Neural progenitor cell (in vitro differentiated cells): ENCODE data around the gene UBE2R2.
"Not testable (repeated sequence)": the region's sequence is repeated elsewhere in the genome, so short reads cannot be mapped to it uniquely, and the experiment has no call there.

ENCODE experiments used
- EZH2 ChIP-seq: fragments of 200-600 bp; sonication (generic); IDR thresholded peaks from 2 replicates; pipeline ENCODE4 v1.6.1; 2017; ENCODE audit warnings: antibody characterized with exemption, mild to moderate bottlenecking, moderate library complexity
- TF ChIP-seq, protein P1 (sequence below): fragments of 200-600 bp; sonication (generic); IDR thresholded peaks from 2 replicates; pipeline ENCODE4 v1.5.1; 2017; ENCODE audit warnings: antibody characterized with exemption, mild to moderate bottlenecking

DNA sequence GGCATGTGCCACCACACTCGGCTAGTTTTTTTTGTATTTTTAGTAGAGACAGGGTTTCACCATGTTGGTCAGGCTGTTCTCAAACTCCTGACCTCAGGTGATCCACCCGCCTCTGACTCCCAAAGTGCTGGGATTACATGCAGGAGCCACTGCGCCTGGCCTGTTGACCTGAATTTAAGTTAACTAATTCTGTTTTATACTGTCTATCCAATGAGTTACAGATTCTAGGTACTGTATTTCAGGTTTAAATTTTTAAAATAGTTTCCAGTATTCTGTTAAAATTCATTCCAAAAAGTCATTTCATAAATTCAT is 30.9 kb downstream of the UBE2R2 start:
- TF ChIP-seq, protein P1, sequence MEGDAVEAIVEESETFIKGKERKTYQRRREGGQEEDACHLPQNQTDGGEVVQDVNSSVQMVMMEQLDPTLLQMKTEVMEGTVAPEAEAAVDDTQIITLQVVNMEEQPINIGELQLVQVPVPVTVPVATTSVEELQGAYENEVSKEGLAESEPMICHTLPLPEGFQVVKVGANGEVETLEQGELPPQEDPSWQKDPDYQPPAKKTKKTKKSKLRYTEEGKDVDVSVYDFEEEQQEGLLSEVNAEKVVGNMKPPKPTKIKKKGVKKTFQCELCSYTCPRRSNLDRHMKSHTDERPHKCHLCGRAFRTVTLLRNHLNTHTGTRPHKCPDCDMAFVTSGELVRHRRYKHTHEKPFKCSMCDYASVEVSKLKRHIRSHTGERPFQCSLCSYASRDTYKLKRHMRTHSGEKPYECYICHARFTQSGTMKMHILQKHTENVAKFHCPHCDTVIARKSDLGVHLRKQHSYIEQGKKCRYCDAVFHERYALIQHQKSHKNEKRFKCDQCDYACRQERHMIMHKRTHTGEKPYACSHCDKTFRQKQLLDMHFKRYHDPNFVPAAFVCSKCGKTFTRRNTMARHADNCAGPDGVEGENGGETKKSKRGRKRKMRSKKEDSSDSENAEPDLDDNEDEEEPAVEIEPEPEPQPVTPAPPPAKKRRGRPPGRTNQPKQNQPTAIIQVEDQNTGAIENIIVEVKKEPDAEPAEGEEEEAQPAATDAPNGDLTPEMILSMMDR, result not testable (repeated sequence)
- TF ChIP-seq EZH2, result not testable (repeated sequence)
